CD4-positive, alpha-beta T cell (primary cell): ENCODE results near the gene BLACAT1. TPM values are rescaled to one million over a fixed set of nuclear protein-coding genes. Genes with fewer than 3 reads are reported as not detected.

ENCODE experiments used
- ATAC-seq: fragments of 200-7000 bp; cut with Tn5 transposase; one replicate; pipeline ENCODE4 v1.10.0; 2022; ENCODE audit warnings: mild to moderate bottlenecking; ENCODE audit not compliant: poor library complexity
- CTCF ChIA-PET: fragments of 350-600 bp; sonication (Branson Sonifier 250); formaldehyde crosslinking; loops from one replicate; lab custom pipeline; 2021; ENCODE audit warnings: antibody characterized with exemption, inconsistent platforms; lab: Charles Lee
- POLR2A ChIA-PET: fragments of 350-600 bp; sonication (Branson Sonifier 250); formaldehyde crosslinking; loops from one replicate; lab custom pipeline; 2021; ENCODE audit warnings: antibody characterized with exemption, inconsistent platforms; lab: Charles Lee
- DNase-seq, 14 experiments: peaks; one replicate each; pipeline ENCODE4 v3.0.0-alpha.2; 2013 to 2020; ENCODE audit warnings: mixed read lengths in 2 of 14
- H3K27ac ChIP-seq, 2 donors: one replicate each; pipeline versions ENCODE4 v1.5.1 to v1.7.0; 2013; ENCODE audit warnings: low read length in 2 of 2, low read depth in 1 of 2, mild to moderate bottlenecking in 1 of 2
- H3K27me3 ChIP-seq, 2 experiments: 1 replicate in 1 of 2; 2 replicates in 1 of 2; pipeline versions ENCODE4 v1.6.1 to v1.7.0; 2013; ENCODE audit warnings: low read length in 2 of 2, control low read depth in 1 of 2, mild to moderate bottlenecking in 1 of 2, moderate library complexity in 1 of 2; ENCODE audit not compliant: insufficient read depth in 2 of 2, control insufficient read depth in 1 of 2
- H3K36me3 ChIP-seq: one replicate; pipeline ENCODE4 v1.6.1; 2013; ENCODE audit warnings: low read length, control low read depth; ENCODE audit not compliant: insufficient read depth
- H3K4me1 ChIP-seq: one replicate; pipeline ENCODE4 v1.6.1; 2013; ENCODE audit warnings: low read length, control low read depth; ENCODE audit not compliant: insufficient read depth
- H3K4me3 ChIP-seq: one replicate; pipeline ENCODE4 v1.5.1; 2013; ENCODE audit warnings: mild to moderate bottlenecking, low read length, moderate library complexity
- H3K9me3 ChIP-seq, 2 experiments: 1 replicate in 1 of 2; 2 replicates in 1 of 2; pipeline versions ENCODE4 v1.6.1 to v1.7.0; 2013; ENCODE audit warnings: low read length in 2 of 2, mild to moderate bottlenecking in 2 of 2, control low read depth in 1 of 2, moderate library complexity in 1 of 2; ENCODE audit not compliant: control insufficient read depth in 1 of 2, insufficient read depth in 1 of 2
- H3K27ac Mint-ChIP-seq: one replicate; pipeline ENCODE4 v1.8.0; 2020; ENCODE audit warnings: mixed read lengths
- H3K27me3 Mint-ChIP-seq: one replicate; pipeline ENCODE4 v1.8.0; 2021; ENCODE audit warnings: mixed read lengths
- H3K36me3 Mint-ChIP-seq: one replicate; pipeline ENCODE4 v1.8.0; 2021; ENCODE audit warnings: low read depth, mixed read lengths
- H3K4me1 Mint-ChIP-seq: one replicate; pipeline ENCODE4 v1.8.0; 2021; ENCODE audit warnings: low read depth, mixed read lengths
- H3K4me3 Mint-ChIP-seq: one replicate; pipeline ENCODE4 v1.8.0; 2020; ENCODE audit warnings: mild to moderate bottlenecking, mixed read lengths
- H3K9me3 Mint-ChIP-seq: one replicate; pipeline ENCODE4 v1.8.0; 2020; ENCODE audit warnings: mixed read lengths
- intact Hi-C, 2 experiments: fragments of 100-400 bp; cut with DNase I in 1 of 2; cut with micrococcal nuclease in 1 of 2; formaldehyde crosslinking; loops; one replicate each; pipeline versions ENCODE4 v1.15.1 to v1.9.0; 2023 to 2025; cut with DNase I, micrococcal nuclease
- total RNA-seq, 174 experiments: library from RNA in 2 of 174; stranded (reverse) in 2 of 174; gene quantifications; one replicate each; pipeline ENCODE4 v1.2.3 and lab custom pipeline; 2021 to 2026
- TF ChIP-seq, protein P1 (sequence below): fragments of 200-600 bp; IDR thresholded peaks from one replicate; pipeline ENCODE4 v1.8.0; 2022; ENCODE audit warnings: antibody characterized with exemption, mild to moderate bottlenecking

BLACAT1 gene
- total RNA-seq, 2 experiments from 2014 or later = not detected

DNA sequence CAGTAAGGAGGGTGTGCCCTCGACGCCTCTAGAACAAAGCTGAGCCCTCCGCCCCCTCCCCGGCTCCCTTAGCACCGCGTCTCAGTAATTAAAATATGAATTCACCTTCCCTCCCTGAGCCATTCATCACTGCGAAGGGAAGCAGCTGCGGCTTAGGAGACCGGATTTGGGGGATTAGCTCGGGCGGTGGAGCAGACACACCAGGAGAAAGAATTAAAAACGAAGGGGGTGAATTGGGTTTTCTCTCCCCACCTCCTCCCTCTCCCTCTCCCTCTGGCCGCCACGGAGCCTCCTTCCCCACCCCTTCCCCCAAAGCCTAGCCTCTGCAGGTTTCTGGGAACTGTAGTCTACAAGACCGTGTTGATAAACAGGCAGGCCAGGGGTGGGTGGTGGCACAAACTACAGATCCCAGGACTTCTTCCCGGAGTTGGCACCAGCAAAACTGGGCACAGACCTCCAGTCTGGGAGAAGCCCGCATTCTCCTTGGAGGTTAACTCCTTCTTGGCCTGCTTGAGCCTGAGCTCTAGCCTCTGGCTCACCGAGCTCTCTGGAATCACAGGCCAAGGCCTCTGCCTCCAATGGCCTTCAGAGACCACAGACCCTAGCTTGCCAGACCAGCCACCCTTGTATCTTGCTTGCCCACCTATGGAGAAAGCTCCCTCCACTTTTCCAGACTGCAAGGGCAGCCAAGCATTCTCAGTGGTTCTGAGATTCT lies 10.8 kb downstream of the BLACAT1 start:
- intact Hi-C loops = loop anchor here in 1 of 2 experiments (5.0 kb wide), 1 partner anchor 42 kb away; no protein-coding TSS in a partner anchor
- H3K9me3 ChIP-seq = no peaks in the 10 kb centered on the region
- DNase-seq (no peak), ATAC-seq (no peak)
- H3K4me3 ChIP-seq = no peak overlapping the region
- Mint-ChIP-seq H3K27me3 (peaks cover 15% of the 10 kb centered on the region), H3K9me3 (no peaks in the 10 kb centered on the region), H3K36me3 (no peaks in the 10 kb centered on the region), H3K27ac (no peak overlapping the region), H3K4me1 (peaks cover 19% of the 10 kb centered on the region), H3K4me3 (no peak overlapping the region)
- ChIA-PET POLR2A (no interaction called here), CTCF (interaction anchor here (0.6 kb wide), 1 partner anchor 174 kb away, joined by 3 read pairs; no protein-coding TSS in a partner anchor)
- H3K27me3 ChIP-seq = no peaks in the 10 kb centered on the region
- H3K36me3 ChIP-seq = no peaks in the 10 kb centered on the region
- H3K27ac ChIP-seq = no peak overlapping the region
- peaks cover 29% of the 10 kb centered on the region for H3K4me1 ChIP-seq
- TF ChIP-seq, protein P1, sequence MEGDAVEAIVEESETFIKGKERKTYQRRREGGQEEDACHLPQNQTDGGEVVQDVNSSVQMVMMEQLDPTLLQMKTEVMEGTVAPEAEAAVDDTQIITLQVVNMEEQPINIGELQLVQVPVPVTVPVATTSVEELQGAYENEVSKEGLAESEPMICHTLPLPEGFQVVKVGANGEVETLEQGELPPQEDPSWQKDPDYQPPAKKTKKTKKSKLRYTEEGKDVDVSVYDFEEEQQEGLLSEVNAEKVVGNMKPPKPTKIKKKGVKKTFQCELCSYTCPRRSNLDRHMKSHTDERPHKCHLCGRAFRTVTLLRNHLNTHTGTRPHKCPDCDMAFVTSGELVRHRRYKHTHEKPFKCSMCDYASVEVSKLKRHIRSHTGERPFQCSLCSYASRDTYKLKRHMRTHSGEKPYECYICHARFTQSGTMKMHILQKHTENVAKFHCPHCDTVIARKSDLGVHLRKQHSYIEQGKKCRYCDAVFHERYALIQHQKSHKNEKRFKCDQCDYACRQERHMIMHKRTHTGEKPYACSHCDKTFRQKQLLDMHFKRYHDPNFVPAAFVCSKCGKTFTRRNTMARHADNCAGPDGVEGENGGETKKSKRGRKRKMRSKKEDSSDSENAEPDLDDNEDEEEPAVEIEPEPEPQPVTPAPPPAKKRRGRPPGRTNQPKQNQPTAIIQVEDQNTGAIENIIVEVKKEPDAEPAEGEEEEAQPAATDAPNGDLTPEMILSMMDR = no peak

DNA sequence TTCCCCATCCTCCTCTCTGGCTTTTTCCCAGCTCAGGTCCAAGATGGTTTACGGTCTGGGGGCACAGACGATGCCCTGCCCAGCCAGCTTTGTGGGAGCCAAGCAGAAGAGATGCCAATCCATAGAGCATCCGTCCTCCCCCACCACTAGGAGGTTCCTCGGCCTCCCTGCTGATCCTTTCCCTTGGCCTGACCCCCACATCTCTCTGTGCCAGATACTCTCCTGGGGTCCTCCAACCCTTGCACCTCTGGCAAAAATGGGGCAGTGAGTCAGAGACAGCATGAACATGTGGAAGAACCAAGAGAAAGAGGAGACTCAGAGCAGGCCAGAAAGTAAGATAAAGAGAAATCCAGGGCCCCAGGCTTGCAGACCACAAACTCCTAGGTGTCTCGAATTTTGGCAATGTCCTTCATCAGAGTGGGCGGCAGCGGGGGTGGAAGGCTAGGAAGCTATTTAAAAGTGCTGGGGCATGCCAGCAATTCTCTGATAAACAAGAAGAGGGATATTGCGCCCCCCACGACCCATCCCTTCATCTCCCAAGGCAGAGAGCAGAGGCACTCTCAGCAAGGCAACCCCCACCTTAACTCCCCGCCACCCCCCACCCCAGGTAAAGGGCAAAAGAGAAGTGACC lies 11.4 kb downstream of the BLACAT1 start:
- Mint-ChIP-seq H3K4me1 (peaks cover 26% of the 10 kb centered on the region), H3K4me3 (no peak overlapping the region), H3K9me3 (no peaks in the 10 kb centered on the region), H3K27me3 (peaks cover 11% of the 10 kb centered on the region), H3K27ac (no peak overlapping the region), H3K36me3 (no peaks in the 10 kb centered on the region)
- intact Hi-C loops = loop anchor here in 1 of 2 experiments (5.0 kb wide), 1 partner anchor 43 kb away; no protein-coding TSS in a partner anchor
- ChIA-PET POLR2A (no interaction called here), CTCF (interaction anchor here (0.6 kb wide), 1 partner anchor 174 kb away, joined by 3 read pairs; no protein-coding TSS in a partner anchor)
- DNase-seq = no peak
- TF ChIP-seq, protein P1 = no peak
- H3K4me1 ChIP-seq = peaks cover 32% of the 10 kb centered on the region
- no peak overlapping the region for H3K4me3 ChIP-seq
- no peaks in the 10 kb centered on the region for H3K27me3 ChIP-seq
- H3K9me3 ChIP-seq = no peaks in the 10 kb centered on the region
- no peak overlapping the region for H3K27ac ChIP-seq
- no peaks in the 10 kb centered on the region for H3K36me3 ChIP-seq
- ATAC-seq = no peak

DNA sequence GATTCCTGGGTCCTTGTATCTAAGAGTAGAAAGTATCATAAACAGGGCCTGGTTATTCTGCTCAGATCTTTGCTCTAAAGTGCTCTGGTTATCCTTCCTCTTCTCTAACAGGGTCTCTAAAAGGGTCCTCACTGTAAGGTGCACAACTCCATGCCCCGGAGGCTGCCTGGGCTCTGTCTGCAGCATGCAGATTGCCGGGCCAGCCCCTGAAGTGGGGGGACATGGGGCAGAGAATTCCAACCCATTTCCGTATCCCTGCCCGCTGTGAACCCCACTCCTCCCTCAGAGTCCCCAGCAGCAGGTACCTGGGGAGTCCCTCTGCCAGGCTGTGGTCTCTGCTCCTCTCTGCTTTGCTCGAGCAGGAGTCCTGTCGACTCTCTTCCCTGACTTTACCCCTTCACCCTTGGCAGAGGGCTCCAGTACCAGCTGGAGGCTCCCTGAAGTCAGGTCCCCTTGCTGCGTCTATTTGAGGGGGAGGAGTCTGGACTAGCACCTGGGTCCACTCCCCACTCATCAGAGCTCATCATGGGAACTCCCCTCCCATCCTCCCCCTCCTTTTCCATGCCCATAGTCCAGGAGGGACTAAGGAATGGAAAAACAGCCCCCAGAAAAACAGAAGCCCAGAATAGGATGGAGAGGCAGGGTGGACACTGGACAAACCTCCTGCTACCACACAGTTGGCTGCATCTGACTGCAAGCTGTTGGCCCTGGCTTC lies 12.1 kb downstream of the BLACAT1 start:
- Mint-ChIP-seq H3K9me3 (no peaks in the 10 kb centered on the region), H3K4me1 (peaks cover 26% of the 10 kb centered on the region), H3K36me3 (no peaks in the 10 kb centered on the region), H3K4me3 (no peak overlapping the region), H3K27me3 (peaks cover 9% of the 10 kb centered on the region), H3K27ac (no peak overlapping the region)
- Histone ChIP-seq H3K4me3 (no peak overlapping the region), H3K36me3 (no peaks in the 10 kb centered on the region), H3K4me1 (peaks cover 31% of the 10 kb centered on the region), H3K27me3 (no peaks in the 10 kb centered on the region), H3K9me3 (no peaks in the 10 kb centered on the region), H3K27ac (no peak overlapping the region)
- ChIA-PET CTCF (no interaction called here), POLR2A (no interaction called here)
- intact Hi-C loops = loop anchor here in 1 of 2 experiments (5.0 kb wide), 1 partner anchor 44 kb away; no protein-coding TSS in a partner anchor
- ATAC-seq (no peak), DNase-seq (no peak)
- TF ChIP-seq, protein P1 = no peak
